GM18502 (cell line): Measurements from ENCODE around the gene ABCA12.

Experiments used
- ATAC-seq: cut with Tn5 transposase; IDR thresholded peaks from one replicate; pipeline ENCODE4 v1.9.1; 2021; ENCODE audit warnings: mild to moderate bottlenecking; ENCODE audit not compliant: unreplicated experiment, poor library complexity

ABCA12 gene

GRCh38 chr2:214992911-214993310 is 145.5 kb downstream of the ABCA12 start:
- ATAC-seq, result no peak

GRCh38 chr2:214989187-214989586 is 149.2 kb downstream of the ABCA12 start:
- no peak for ATAC-seq

GRCh38 chr2:214987261-214987660 is 151.2 kb downstream of the ABCA12 start:
- no peak for ATAC-seq

- no peak for ATAC-seq
Observed at GRCh38 chr2:214985619-214986018, 152.8 kb downstream of the ABCA12 start.

GRCh38 chr2:214966420-214966819 is 172.0 kb downstream of the ABCA12 start:
- no peak for ATAC-seq

GRCh38 chr2:214960677-214961076 is 177.7 kb downstream of the ABCA12 start:
- no peak for ATAC-seq

GRCh38 chr2:214946949-214947348 is 191.5 kb downstream of the ABCA12 start:
- no peak for ATAC-seq

GRCh38 chr2:214934006-214934405 is 204.4 kb downstream of the ABCA12 start:
- ATAC-seq, result no peak

- ATAC-seq, result no peak
Observed at GRCh38 chr2:214904634-214905033, 233.8 kb downstream of the ABCA12 start.

DNA sequence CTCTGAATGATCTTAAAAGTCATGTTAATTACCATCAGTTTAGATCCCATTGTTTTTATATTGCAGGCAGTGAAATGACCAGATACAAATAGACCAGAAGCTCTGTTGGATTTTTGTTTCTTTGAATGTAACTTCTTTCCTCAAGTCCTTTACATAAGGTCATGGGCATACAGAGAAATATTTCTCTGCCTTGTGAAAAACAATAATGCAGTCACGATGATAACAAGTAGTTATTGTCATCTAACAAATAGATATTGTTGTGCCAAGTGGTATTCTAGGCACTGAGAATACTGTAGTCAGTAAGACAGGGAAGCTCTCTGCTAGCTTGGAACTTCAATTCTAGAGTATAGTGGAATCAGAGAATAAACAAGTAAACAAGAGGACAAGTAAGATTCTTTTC is 234.2 kb downstream of the ABCA12 start:
- no peak for ATAC-seq

- ATAC-seq, result no peak
Observed at GRCh38 chr2:214902286-214902685, 236.1 kb downstream of the ABCA12 start.

GRCh38 chr2:214899751-214900150 is 238.7 kb downstream of the ABCA12 start:
- no peak for ATAC-seq

DNA sequence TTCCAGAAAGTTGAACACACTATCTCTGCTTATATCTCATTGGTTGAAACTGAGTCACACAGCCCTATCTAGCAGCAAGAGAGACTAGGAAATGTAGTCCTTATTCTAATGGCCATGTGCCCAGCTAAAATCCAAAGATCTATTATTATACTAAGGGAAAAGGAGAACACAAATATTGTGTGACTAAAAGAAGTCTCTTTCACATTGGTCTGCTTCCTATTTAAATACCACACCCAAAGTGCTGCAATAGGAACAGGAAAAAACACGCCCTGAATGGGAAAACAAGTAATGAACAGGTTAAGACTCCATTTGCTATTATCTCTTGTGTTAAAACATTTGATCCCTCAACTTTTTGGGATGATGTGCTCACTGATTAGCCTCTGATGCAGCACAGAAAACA is 242.2 kb downstream of the ABCA12 start:
- no peak for ATAC-seq

GRCh38 chr2:214895469-214895868 is 243.0 kb downstream of the ABCA12 start:
- ATAC-seq, result no peak

- ATAC-seq, result no peak
Observed at GRCh38 chr2:214889301-214889700, 249.1 kb downstream of the ABCA12 start.

DNA sequence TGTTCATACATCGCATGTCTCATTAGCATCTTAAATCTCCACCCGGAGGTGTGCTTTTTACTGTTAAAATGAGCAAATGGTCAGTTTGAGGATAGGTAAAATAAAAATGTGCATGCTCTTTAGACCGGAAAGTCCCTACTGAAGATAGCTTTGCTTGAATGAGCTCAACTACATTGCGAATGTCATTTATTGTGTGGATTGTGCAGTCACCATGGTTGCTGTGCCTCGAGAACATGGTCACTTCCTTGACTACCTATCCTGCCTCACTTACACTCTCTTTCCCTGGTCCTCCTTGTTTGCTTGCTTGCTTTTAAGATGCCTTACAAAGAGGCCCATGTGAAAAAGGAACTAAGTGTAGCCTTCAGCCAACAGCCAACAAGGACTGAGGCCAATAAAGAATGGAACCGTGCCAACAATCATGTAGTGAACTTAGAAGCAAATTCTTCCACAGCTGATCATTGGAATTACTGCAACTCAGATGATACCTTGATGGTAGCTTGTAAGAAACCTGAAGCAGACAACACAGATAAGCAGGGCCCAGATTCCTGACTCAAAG is 256.7 kb downstream of the ABCA12 start:
- no peak for ATAC-seq
